HepG2 (cell line): ENCODE data around the gene RMRP. TPM values are rescaled to one million over a fixed set of nuclear protein-coding genes. Genes with fewer than 3 reads are reported as not detected.

Source experiments
- ARNT2 ChIP-seq: sonication (generic); formaldehyde crosslinking; IDR thresholded peaks from 2 replicates; pipeline ENCODE4 v1.8.0; 2022; ENCODE audit warnings: mild to moderate bottlenecking, low read depth, missing genetic modification reagents, moderate library complexity
- ASH2L ChIP-seq: fragments of 300-600, 200-600 bp; sonication (generic); IDR thresholded peaks from 2 replicates; pipeline ENCODE4 v1.7.0; 2017; ENCODE audit warnings: low read depth, mild to moderate bottlenecking, moderate library complexity, mixed read lengths, low read length; ENCODE audit not compliant: insufficient read length
- HNRNPL ChIP-seq: fragments of 200-400 bp; formaldehyde crosslinking; IDR thresholded peaks from 2 replicates; pipeline ENCODE4 v1.6.1; 2017; ENCODE audit warnings: mild to moderate bottlenecking, low read depth, low read length
- SOX6 ChIP-seq, 2 experiments: fragments of 450-650 bp in 1 of 2; sonication (generic) in 1 of 2; formaldehyde crosslinking in 1 of 2; IDR thresholded peaks; 2 replicates each; pipeline versions ENCODE4 v1.4.0 to v1.6.1; 2017 to 2020; ENCODE audit warnings: antibody characterized with exemption in 1 of 2, mild to moderate bottlenecking in 1 of 2, missing genetic modification reagents in 1 of 2
- ZNF333 ChIP-seq: sonication (generic); formaldehyde crosslinking; IDR thresholded peaks from 2 replicates; pipeline ENCODE4 v1.4.0; 2020; ENCODE audit warnings: mild to moderate bottlenecking, missing genetic modification reagents, borderline replicate concordance
- ZNF350 ChIP-seq: sonication (generic); formaldehyde crosslinking; IDR thresholded peaks from 2 replicates; pipeline ENCODE4 v1.4.0; 2020; ENCODE audit warnings: mild to moderate bottlenecking, low read depth, missing genetic modification reagents, borderline replicate concordance
- ZNF772 ChIP-seq: sonication (generic); formaldehyde crosslinking; IDR thresholded peaks from 2 replicates; pipeline ENCODE4 v1.5.0; 2020; ENCODE audit warnings: mild to moderate bottlenecking, missing genetic modification reagents
- ZNF781 ChIP-seq: sonication (generic); formaldehyde crosslinking; IDR thresholded peaks from 2 replicates; pipeline ENCODE4 v1.5.1; 2020; ENCODE audit warnings: borderline replicate concordance, mild to moderate bottlenecking, missing genetic modification reagents; ENCODE audit errors: not compliant biosample characterization
- ZNF83 ChIP-seq: sonication (generic); formaldehyde crosslinking; IDR thresholded peaks from 2 replicates; pipeline ENCODE4 v1.4.0; 2020; ENCODE audit warnings: missing genetic modification reagents, mild to moderate bottlenecking, borderline replicate concordance
- microRNA-seq: library from miRNA; unstranded; fragments of <30 nt; microRNA quantifications from one replicate; pipeline ENCODE4, GENCODE V29; 2020
- polyA plus RNA-seq, 8 experiments: library from polyadenylated mRNA; depleted of rRNA in 3 of 8; stranded (reverse) in 7 of 8; unstranded in 1 of 8; fragments of >200 nt; fragmentation: Illumina TruSeq in 4 of 8; extraction: Trizol in 4 of 8; gene quantifications; 2 replicates each; pipeline versions ENCODE4 v1.2.1 to v1.2.3, GENCODE V29; 2011 to 2016; ENCODE audit warnings: low read depth in 4 of 8, missing spikeins in 1 of 8, mixed read lengths in 1 of 8; ENCODE audit not compliant: insufficient read depth in 1 of 8
- small RNA-seq, 3 experiments: library from RNA; depleted of rRNA; stranded (forward); fragments of <200 nt; gene quantifications; one replicate each; pipeline ENCODE3, GENCODE V24; 2012; ENCODE audit warnings: low read depth in 2 of 3, low replicate concordance in 1 of 3; ENCODE audit not compliant: insufficient read length in 3 of 3, insufficient read depth in 2 of 3
- total RNA-seq, 5 experiments: library from RNA; depleted of rRNA; stranded (reverse); fragments of >200 nt; fragmentation: Illumina TruSeq; extraction: Trizol; gene quantifications; 2 replicates each; pipeline ENCODE4 v1.2.3, GENCODE V29; 2016; ENCODE audit warnings: low read depth in 1 of 5
- TF ChIP-seq, protein P1 (sequence below): sonication (generic); formaldehyde crosslinking; IDR thresholded peaks from 2 replicates; pipeline ENCODE4 v1.4.0; 2020; ENCODE audit warnings: missing genetic modification reagents

Gene RMRP
- total and polyA plus RNA-seq, 2 of the 13 experiments (the other 11 are each of a cell fraction or from before 2014, with no cell fraction given) = 51.4 to 4,025 TPM

- TF ChIP-seq ZNF350 (CRISPR knock-in tag) (no peak), ZNF781 (CRISPR knock-in tag) (no peak), HNRNPL (no peak), ZNF772 (CRISPR knock-in tag) (no peak), SOX6 (IDR thresholded peaks at IDR 0.05) (no peak), SOX6 (CRISPR knock-in tag; IDR thresholded peaks at IDR 0.05) (no peak), ASH2L (no peak), ZNF83 (CRISPR knock-in tag) (no peak), ARNT2 (CRISPR knock-in tag) (no peak), ZNF333 (CRISPR knock-in tag) (no peak)
- TF ChIP-seq, protein P1, sequence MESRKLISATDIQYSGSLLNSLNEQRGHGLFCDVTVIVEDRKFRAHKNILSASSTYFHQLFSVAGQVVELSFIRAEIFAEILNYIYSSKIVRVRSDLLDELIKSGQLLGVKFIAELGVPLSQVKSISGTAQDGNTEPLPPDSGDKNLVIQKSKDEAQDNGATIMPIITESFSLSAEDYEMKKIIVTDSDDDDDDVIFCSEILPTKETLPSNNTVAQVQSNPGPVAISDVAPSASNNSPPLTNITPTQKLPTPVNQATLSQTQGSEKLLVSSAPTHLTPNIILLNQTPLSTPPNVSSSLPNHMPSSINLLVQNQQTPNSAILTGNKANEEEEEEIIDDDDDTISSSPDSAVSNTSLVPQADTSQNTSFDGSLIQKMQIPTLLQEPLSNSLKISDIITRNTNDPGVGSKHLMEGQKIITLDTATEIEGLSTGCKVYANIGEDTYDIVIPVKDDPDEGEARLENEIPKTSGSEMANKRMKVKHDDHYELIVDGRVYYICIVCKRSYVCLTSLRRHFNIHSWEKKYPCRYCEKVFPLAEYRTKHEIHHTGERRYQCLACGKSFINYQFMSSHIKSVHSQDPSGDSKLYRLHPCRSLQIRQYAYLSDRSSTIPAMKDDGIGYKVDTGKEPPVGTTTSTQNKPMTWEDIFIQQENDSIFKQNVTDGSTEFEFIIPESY (CRISPR knock-in tag) = no peak
Observed at GRCh38 chr9:35608221-35608620, 49.6 kb downstream of the RMRP start (continued).

Small RNA genes lying within 50 kb of the gene (microRNA-seq; reads per million reads assigned to microRNA genes)
- gene MIR4667 = 1.0 reads per million

Small RNA genes lying within 50 kb of the gene (small RNA-seq; reads per million reads assigned to genes)
- gene MIR4667 (0 to 0.33 (median 0) reads per million in 3 experiments), gene RMRP (0 reads per million in 3 experiments), gene RN7SL22P (0 reads per million in 3 experiments)

Other genes starting within 250 kb of the RMRP start
- 2.3 and 3.3 TPM in 2 replicates for gene RUSC2, start 167.9 kb downstream of the RMRP start, total RNA-seq (2016; rRNA removed; fragmentation: Illumina TruSeq; extraction: Trizol)
- gene RUSC2, start 167.9 kb downstream of the RMRP start, polyA plus RNA-seq (2011; rRNA removed) = 2.8 and 3.7 TPM in 2 replicates
- gene TESK1, start 52.8 kb downstream of the RMRP start, total RNA-seq (2016; rRNA removed; fragmentation: Illumina TruSeq; extraction: Trizol) = 3.1 and 7.3 TPM in 2 replicates
- 13.6 and 17.7 TPM in 2 replicates for gene TESK1, start 52.8 kb downstream of the RMRP start, polyA plus RNA-seq (2011; rRNA removed)
- gene CD72, start 39.6 kb downstream of the RMRP start, total RNA-seq (2016; rRNA removed; fragmentation: Illumina TruSeq; extraction: Trizol) = 0.18 TPM in 1 of 2 replicates, not detected in the other
- gene CD72, start 39.6 kb downstream of the RMRP start, polyA plus RNA-seq (2011; rRNA removed) = 0.82 and 1.1 TPM in 2 replicates
- 0.09 and 0.24 TPM in 2 replicates for gene SIT1, start 7.1 kb downstream of the RMRP start, total RNA-seq (2016; rRNA removed; fragmentation: Illumina TruSeq; extraction: Trizol)
- gene SIT1, start 7.1 kb downstream of the RMRP start, polyA plus RNA-seq (2011; rRNA removed) = 5.0 and 6.7 TPM in 2 replicates
- gene CCDC107, start 273 bp upstream of the RMRP start, total RNA-seq (2016; rRNA removed; fragmentation: Illumina TruSeq; extraction: Trizol) = 4.1 and 7.1 TPM in 2 replicates
- gene CCDC107, start 273 bp upstream of the RMRP start, polyA plus RNA-seq (2011; rRNA removed) = 15.2 and 17.4 TPM in 2 replicates
- 10.4 and 11.2 TPM in 2 replicates for gene ARHGEF39, start 7.2 kb upstream of the RMRP start, total RNA-seq (2016; rRNA removed; fragmentation: Illumina TruSeq; extraction: Trizol)
- 8.0 and 12.3 TPM in 2 replicates for gene ARHGEF39, start 7.2 kb upstream of the RMRP start, polyA plus RNA-seq (2011; rRNA removed)
- 0.13 TPM in 1 of 2 replicates, not detected in the other for gene CA9, start 15.9 kb upstream of the RMRP start, total RNA-seq (2016; rRNA removed; fragmentation: Illumina TruSeq; extraction: Trizol)
- gene CA9, start 15.9 kb upstream of the RMRP start, polyA plus RNA-seq (2011; rRNA removed) = 118 and 152 TPM in 2 replicates
- gene TPM2, start 31.9 kb upstream of the RMRP start, total RNA-seq (2016; rRNA removed; fragmentation: Illumina TruSeq; extraction: Trizol) = 0.20 and 3.1 TPM in 2 replicates
- gene TPM2, start 31.9 kb upstream of the RMRP start, polyA plus RNA-seq (2011; rRNA removed) = 10.7 and 11.4 TPM in 2 replicates
- gene TLN1, start 74.2 kb upstream of the RMRP start, total RNA-seq (2016; rRNA removed; fragmentation: Illumina TruSeq; extraction: Trizol) = 51.8 and 53.7 TPM in 2 replicates
- 35.2 and 52.6 TPM in 2 replicates for gene TLN1, start 74.2 kb upstream of the RMRP start, polyA plus RNA-seq (2011; rRNA removed)
- 32.2 and 34.2 TPM in 2 replicates for gene CREB3, start 74.6 kb upstream of the RMRP start, total RNA-seq (2016; rRNA removed; fragmentation: Illumina TruSeq; extraction: Trizol)
- 11.1 and 13.5 TPM in 2 replicates for gene CREB3, start 74.6 kb upstream of the RMRP start, polyA plus RNA-seq (2011; rRNA removed)
- gene GBA2, start 91.2 kb upstream of the RMRP start, total RNA-seq (2016; rRNA removed; fragmentation: Illumina TruSeq; extraction: Trizol) = 24.4 and 37.5 TPM in 2 replicates
- gene GBA2, start 91.2 kb upstream of the RMRP start, polyA plus RNA-seq (2011; rRNA removed) = 86.1 and 96.9 TPM in 2 replicates
- gene RGP1, start 91.3 kb upstream of the RMRP start, total RNA-seq (2016; rRNA removed; fragmentation: Illumina TruSeq; extraction: Trizol) = 12.6 and 12.7 TPM in 2 replicates
- 18.7 and 21.0 TPM in 2 replicates for gene RGP1, start 91.3 kb upstream of the RMRP start, polyA plus RNA-seq (2011; rRNA removed)
- 0.24 and 0.49 TPM in 2 replicates for gene MSMP, start 96.3 kb upstream of the RMRP start, total RNA-seq (2016; rRNA removed; fragmentation: Illumina TruSeq; extraction: Trizol)
- gene MSMP, start 96.3 kb upstream of the RMRP start, polyA plus RNA-seq (2011; rRNA removed) = 0.34 and 0.46 TPM in 2 replicates
- gene NPR2, start 133.6 kb upstream of the RMRP start, total RNA-seq (2016; rRNA removed; fragmentation: Illumina TruSeq; extraction: Trizol) = 4.6 and 7.4 TPM in 2 replicates
- 9.3 and 9.4 TPM in 2 replicates for gene NPR2, start 133.6 kb upstream of the RMRP start, polyA plus RNA-seq (2011; rRNA removed)
- gene SPAG8, start 154.2 kb upstream of the RMRP start, total RNA-seq (2016; rRNA removed; fragmentation: Illumina TruSeq; extraction: Trizol) = 0.27 TPM in 1 of 2 replicates, not detected in the other
- gene SPAG8, start 154.2 kb upstream of the RMRP start, polyA plus RNA-seq (2011; rRNA removed) = 0.18 and 0.22 TPM in 2 replicates
- 51.4 and 56.2 TPM in 2 replicates for gene HINT2, start 157.0 kb upstream of the RMRP start, total RNA-seq (2016; rRNA removed; fragmentation: Illumina TruSeq; extraction: Trizol)
- gene HINT2, start 157.0 kb upstream of the RMRP start, polyA plus RNA-seq (2011; rRNA removed) = 37.9 and 41.5 TPM in 2 replicates
- gene FAM221B, start 170.7 kb upstream of the RMRP start, total RNA-seq (2016; rRNA removed; fragmentation: Illumina TruSeq; extraction: Trizol) = not detected in 2 replicates
- gene FAM221B, start 170.7 kb upstream of the RMRP start, polyA plus RNA-seq (2011; rRNA removed) = not detected in 2 replicates
- 1.5 and 2.1 TPM in 2 replicates for gene TMEM8B, start 171.2 kb upstream of the RMRP start, total RNA-seq (2016; rRNA removed; fragmentation: Illumina TruSeq; extraction: Trizol)
- gene TMEM8B, start 171.2 kb upstream of the RMRP start, polyA plus RNA-seq (2011; rRNA removed) = 2.7 and 3.9 TPM in 2 replicates
- not detected in 2 replicates for gene OR13J1, start 212.4 kb upstream of the RMRP start, total RNA-seq (2016; rRNA removed; fragmentation: Illumina TruSeq; extraction: Trizol)
- not detected in 2 replicates for gene OR13J1, start 212.4 kb upstream of the RMRP start, polyA plus RNA-seq (2011; rRNA removed)
- not detected in 2 replicates for gene HRCT1, start 248.2 kb upstream of the RMRP start, total RNA-seq (2016; rRNA removed; fragmentation: Illumina TruSeq; extraction: Trizol)
- 0.13 and 0.44 TPM in 2 replicates for gene HRCT1, start 248.2 kb upstream of the RMRP start, polyA plus RNA-seq (2011; rRNA removed)